NK-92 (cell line): ENCODE measurements around the gene LRRC4B.
"Not testable (repeated sequence)": the region's sequence is repeated elsewhere in the genome, so short reads cannot be mapped to it uniquely, and the experiment has no call there.

Experiments
- DNase-seq: peaks from one replicate; lab custom pipeline; 2025; ENCODE audit not compliant: unreplicated experiment; lab: John Stamatoyannopoulos, UW

LRRC4B gene

DNA sequence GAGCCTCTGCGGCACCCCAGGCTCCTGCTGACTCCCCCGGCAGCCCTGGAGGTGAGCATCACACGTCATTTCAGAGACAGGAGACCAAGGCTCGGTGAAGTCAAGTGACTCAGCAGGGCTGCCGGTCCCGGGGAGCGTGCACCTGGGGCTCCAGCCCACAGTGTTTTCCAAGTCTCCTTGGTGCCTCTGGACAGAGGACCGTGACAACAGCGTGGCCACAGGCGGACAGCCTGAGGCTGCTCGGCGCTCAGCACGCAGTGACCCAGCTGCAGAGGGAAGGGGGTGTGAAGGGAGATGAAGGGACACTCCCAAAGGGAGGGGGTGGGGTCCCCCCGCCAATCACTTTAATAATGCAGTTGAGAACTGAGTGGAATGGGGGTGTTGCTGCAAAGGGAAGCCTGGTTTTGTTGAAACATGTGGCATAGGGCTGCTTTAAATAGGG, 37.0 kb downstream of the LRRC4B start:
- no peak for DNase-seq

DNA sequence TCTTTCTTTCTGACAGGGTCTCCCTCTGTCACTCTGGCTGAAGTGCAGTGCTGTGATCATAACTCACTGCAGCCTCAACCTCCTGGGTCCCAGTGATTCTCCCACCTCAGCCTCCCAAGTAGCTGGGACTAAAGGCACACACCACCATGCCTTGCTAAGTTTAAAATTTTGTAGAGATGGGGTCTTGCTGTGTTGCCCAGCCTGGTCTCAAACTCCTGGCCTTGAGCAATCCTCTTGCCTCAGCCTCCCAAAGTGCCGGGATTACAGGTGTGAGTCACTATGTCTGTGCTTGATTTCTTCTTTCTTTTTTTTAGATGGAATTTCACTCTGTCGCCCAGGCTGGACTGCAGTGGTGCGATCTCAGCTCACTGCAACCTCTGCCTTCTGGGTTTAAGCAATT, 40.2 kb downstream of the LRRC4B start:
- DNase-seq = not testable (repeated sequence)

DNA sequence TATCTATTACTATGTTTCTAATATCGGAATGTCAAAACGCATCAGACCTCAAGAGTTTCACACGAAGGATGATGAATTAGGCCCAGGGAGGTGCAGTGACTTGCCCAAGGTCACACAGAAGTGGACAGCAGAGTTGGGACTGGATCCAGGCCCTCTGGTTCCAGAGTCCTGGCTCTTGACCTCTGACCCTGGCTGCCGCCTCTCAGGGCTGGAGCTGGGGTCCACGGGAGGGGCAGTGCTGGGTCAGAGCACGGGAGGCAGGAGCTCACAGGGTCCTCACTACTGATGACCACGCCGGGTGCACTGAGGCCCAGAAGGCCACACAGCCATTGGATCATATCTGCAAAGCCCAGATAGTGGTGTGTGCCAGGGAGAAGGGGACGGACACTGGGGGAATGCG, 45.4 kb downstream of the LRRC4B start:
- DNase-seq = no peak

DNA sequence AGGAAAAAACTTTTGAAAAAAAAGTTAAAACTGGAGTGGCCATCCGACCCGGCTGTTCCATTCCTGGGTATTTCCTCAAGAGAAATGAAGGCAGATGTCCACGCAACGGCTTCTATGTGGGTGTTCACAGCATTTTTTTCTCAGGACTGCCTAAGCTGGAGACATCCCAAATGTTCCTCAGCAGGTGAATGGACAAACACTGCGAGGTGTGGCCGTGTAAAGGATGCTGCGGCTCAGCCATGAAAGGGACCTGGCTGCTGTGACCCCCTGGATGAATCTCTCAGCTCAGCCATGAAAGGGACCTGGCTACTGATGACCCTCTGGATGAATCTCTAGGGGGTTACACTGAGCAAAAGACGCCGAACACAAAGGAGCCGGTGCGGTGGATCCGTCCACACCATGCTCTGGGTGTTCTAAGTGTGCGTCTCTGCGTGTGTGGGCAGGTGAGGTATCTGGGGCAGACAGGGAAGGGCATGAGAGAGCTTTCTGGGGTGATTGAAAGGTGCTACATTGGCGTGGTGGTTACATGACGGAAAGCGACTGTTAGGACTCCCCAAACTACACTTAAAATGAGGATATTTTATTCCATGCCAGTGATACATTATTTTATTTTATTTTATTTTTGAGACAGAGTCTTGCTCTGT, 47.3 kb downstream of the LRRC4B start:
- DNase-seq = no peak

DNA sequence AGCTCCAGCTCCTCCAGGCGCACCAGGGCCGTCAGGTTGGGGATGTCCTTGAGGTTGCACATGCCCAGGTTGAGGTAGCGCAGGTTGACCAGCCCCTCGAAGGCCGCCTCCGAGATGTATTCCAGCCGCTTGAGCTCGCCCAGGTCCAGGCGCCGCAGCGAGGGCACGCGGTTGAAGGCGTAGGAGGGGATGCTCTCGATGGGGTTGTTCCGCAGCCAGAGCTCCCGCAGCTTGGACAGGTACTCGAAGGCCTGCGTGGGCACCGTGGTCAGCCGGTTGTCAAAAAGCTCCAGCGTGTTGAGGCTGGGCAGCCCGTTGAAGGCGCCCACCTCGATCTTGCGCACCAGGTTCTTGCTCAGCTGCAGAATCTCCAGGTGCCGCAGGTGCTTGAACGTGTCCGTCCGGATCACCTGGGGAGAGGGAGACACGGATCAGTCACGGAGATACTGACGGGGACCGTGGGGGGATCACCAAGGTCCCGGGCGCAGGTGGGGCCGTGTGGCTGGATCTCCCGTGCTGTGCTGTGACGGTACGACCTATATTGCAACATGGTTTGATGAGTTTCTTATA, 49.1 kb downstream of the LRRC4B start:
- no peak for DNase-seq

DNA sequence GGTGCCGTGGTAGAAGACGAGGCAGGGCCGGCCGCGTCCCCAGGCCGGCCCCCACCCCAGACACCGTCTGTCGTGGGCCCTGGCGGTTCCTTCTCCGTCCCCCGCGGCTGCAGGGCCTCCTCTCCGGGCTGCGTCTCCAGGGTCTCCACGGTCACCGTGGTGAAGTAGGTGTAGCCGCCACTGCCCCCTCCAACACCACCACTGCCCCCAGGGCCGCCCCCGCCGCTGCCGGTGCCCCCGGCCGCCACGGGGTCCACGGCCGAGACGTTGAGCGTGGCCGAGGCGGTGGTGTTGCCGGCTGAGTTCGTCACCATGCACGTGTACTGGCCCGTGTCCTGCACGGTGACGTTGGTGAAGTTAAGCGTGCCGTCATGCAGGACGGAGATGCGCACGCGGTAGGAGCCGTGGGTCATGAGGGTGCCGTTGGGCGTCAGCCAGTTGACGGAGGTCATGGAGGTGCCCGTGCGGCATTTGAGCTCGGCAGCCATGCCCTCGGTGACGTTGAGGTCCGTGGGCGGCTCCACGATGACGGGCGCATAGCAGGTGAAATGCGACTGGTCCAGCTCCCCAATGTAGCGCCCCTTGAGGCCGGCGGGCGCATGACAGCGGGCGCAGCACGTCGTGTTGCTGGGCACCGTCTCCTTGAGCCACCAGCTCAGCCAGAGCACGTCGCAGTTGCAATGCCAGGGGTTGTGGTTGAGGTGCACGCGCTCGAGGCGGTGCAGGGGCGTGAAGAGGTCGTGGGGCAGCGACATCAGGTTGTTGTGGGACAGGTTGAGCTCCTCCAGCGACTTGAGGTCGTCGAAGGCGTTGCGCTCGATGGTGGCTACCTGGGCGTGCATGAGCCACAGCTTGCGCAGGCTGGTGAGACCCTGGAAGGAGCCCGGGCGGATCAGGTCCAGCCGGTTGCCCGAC, 49.9 kb downstream of the LRRC4B start:
- no peak for DNase-seq

DNA sequence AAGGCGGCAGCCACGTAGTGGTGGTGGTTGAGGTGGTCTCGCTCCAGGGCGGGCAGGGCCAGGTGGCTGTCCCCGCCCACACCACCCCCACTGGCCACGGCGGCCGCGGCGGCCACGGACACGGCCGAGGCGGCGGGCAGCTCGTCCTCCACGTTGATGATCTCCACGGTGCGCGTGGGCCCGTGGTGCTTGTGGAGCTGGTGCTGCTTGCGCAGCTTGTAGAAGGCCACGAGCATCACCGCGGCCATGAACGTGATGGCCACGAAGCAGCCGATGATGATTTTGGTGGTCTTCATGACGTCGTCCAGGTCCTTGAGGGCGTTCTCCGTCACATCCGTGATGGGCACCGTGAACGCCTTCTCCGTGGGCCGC, 50.5 kb downstream of the LRRC4B start:
- no peak for DNase-seq

DNA sequence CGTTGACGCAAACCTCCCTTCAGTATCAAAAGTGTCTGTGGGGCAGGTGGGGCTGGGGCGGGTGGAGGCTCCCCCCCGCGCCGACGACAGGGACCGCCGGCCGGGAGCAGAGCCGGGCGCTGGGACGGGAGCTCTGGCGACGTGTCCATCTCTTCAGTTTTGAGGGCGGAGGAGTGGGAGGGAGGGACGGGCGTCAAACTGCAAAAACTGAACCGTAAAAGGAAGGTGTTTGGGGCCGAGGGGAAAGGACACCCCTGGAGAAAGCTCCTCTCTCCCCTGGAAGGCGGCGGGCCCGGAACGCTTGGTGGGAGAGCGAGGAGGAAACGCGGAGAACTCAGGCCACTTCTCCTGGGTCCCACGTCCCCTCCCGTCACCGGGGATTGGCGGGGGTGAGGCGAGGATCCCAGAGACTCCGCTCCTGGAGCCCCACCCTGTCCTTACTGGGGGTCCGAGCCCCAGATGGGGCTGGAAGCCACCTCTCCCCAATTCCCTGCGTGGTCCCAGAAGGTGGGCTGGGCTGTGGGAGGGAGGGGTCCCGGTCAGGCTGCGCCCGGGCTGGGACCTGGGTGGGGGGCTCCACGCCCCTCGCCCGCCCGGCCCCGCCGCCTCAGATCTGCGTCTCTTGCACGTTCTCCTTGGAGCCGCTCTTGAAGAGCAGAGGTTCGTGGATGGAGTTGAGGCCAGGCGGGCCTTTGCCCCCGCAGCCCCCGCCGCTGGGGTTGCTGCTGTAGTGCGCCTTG, 51.1 kb downstream of the LRRC4B start:
- DNase-seq = no peak

DNA sequence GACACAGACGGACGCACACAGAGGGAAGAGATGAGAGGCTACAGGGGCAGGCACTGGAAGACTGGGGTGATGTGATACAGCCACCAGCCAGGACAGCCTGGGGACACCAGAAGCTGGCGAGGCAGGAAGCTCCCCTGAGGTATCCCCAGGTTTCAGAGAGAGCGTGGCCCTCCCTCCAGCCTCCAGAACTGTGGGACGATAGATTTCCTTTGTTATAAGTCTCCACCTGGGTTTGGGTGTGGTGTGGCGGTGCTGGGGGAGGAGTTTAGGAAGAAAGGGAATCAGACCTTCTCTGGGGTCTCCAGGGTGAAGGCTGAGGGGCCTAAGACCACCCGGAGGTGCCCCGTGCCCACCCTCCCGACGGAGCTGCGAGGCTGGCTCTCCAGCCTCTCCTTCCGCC, 51.8 kb downstream of the LRRC4B start:
- DNase-seq = no peak

DNA sequence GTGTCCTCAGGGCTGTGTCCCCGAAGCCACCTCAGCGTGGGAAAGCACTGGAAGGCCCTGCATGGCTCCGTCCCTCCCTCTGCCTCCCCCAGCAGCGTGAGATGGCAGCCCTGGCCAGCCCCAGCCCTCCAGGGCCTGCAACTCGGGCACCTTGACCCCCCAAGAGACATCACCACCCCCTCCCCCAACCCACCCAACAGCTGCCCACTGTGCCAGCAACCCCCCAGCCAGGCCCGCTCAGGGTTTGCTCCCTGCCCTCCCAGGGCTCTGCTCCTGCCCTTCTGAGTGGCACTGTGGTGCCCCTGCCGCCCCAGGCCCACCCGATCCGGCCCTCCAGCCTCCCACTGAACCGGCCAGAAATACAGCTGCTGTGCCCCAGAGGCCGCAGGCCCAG, 53.1 kb downstream of the LRRC4B start:
- no peak for DNase-seq

DNA sequence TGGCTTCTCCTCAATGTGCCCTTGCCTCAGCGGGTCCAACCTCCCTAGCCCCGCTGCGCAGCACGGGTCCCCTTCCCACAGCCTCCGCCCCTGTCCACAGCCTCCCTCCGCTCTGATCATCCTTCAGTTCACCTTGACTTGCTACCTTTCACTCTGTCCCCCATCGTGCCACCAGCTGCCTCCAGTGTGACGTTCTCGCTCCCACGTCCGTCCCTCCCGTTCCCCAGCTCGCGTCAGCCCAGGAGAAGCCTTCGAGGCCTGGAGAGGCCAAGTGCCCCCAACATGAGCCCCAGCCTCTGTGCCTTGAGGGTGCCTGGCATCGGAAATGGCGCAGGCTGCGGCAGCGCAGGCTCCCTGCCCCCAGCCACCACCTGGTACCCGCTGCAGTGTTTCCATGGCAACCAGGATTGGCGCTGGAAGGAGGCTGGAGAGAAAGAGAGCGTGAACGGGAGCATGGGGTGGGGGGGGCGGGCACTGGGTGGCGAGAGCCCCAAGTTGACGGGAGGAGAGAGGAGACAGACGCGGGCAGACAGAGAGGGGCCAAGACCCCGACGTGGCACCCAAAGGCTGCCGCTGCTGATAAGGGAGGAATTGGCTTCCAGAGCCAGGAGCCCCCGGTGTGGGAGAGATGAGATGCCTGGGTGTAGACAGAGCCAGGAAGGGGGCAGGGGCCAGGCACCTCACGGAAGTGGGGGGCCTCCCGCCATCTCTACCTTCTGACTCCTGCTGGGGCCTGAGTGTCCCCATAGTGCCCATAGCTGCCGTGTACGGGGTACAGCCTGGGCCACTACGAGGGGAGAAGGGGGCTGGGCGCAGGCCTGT, 53.7 kb downstream of the LRRC4B start:
- no peak for DNase-seq

DNA sequence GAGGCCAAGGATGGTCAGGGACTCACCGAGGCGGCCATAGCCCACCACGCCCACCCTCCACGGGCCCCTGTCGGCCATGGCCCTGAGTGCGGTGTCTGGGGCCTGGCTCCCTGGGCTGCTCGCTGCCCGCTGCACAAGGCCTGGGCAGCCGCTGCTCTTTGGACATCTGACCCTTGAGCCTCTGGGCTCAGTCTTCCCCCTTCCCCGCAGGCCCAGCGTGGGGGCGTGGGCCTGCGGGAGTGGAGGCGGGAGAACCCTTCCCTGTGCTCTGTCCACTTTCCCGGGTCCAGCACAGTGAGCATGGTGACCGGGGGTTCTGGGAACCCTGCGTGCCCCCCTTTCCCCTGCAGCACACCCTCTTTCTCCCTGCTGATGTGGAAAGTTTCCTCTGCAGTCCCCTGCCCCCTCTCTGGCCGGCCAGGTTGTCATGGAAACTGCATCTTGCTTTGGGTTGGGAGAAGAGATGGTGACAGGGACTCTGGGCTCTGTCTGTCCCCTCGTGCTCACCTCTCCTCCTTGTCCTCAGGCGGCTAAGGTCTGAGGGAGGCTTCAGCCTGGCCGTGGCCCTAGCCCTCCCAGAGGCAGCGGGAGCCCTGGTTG, 54.4 kb downstream of the LRRC4B start, which contains the start of gene ASPDH:
TSS of gene ASPDH (minus strand) at position 168 of the 600 bp plus-strand sequence. CDS start at position 78, 90 bp downstream.
- DNase-seq = no peak

DNA sequence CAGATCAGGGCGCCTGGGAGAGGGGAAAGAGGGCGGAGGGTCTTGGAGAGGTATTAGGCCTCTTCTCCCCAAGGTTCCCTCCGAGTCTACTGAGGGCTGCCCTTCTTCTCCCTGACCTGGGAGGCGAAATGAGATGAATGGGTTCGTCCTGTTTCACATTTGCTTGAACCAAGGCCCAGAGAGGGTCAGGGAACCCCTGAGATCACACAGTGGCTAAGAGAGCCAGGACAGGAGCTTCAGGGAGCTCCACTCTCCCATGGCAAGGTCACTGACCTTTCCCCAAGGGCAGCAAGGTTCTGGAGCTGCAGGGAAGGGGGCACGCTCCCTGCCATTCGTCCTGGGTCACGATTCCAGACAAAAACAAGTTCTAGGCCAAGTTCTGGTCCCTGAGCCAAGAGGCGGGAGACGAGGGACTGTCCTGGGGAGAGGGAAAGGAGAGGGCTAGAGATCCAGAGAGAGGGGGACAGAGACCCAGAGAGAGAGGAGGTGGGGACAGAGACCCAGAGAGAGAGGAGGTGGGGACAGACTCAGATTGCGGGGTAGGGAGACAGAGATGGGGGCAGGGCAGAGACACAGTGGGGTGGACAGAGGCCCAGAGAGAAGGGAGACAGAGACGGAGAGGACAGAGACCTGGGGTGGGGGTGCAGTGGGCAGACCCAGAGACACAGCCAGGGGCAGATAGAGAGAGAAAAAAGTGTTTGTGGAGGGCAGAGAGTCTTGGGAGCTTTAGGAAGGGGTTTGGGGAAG, 55.1 kb downstream of the LRRC4B start:
- DNase-seq = no peak

DNA sequence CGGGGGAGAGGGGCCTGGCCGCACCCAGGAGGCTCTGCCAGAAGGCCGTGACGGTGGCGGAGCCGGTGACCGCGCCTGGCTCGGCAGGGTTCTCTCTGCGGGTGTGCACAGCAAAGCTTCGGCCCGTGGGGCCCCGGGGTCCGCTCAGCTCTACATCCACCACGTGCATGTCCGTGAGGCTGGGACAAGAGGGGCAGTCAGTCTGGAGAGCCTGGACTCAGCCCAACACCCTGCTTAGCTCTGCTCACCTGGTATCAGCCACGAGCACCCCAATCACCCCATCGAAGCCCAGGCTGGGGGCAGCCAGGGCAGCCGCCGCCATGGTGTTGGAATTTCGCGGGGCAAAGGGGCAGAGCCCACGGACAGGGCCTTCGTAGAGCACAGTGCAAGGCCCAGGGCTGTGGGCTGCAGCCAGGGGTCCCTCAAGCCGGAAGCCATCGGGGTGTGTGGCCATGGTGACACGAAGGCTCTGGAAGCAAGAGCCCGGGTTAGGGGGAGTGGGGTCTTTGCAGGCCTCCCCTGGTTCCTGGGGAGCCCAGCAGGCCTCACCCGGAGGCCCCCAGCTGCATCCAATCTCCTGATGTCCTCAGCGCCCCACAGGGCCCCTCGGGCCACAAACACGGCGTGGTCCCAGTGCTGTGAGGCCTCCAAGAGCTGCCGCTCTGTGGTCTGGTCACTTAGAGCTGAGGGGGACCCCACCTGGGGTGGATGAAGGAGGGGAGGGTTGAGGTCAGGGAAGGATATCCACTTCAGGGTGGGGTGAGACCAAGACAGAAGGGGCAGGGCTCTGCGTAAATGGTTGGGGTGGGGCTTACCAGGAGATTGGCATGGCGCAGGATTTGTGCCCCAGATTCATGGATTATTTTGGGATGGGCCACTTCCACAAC, 55.9 kb downstream of the LRRC4B start:
- DNase-seq = no peak

DNA sequence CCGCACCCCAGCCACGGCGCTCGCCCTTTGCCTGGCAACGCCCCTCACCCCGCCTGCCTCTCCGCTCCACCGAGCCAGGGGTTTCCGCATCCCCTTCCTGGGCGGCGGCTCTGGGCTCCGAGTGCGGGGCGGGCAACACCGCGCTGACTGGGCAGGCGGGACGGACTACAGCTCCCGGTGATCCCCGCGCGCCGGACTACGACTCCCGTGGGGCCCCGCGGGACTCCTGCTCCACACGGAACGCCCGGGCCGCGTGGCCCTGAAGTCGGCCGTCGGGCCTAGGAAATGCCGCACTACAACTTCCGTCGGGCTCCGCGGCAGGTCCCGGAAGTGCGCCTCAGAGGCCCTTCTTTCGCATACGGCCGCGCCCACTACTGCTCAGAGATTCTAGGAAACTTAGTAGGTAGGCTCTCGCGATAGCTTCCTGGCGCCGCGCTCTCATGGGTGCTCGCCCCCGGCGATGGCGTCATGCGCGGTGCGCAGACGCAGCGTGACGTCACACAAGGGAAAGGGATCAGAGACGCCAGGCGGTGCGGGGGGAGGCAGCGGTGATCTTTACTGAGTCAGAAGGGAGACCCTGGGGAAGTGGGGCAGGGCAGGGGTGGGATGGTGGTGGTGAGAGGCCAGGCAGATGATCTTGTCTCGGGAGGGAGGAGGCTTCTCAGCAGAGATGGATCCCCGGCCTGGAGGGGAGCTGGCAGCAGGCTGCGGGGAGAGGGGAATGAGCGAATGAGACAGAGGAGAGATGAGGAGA, 57.0 kb downstream of the LRRC4B start, which contains the start of gene JOSD2:
TSS of gene JOSD2 (minus strand) at position 123 of the 754 bp plus-strand sequence. CDS start 760 bp downstream, outside the sequence.
- DNase-seq = peak; percentile 84

DNA sequence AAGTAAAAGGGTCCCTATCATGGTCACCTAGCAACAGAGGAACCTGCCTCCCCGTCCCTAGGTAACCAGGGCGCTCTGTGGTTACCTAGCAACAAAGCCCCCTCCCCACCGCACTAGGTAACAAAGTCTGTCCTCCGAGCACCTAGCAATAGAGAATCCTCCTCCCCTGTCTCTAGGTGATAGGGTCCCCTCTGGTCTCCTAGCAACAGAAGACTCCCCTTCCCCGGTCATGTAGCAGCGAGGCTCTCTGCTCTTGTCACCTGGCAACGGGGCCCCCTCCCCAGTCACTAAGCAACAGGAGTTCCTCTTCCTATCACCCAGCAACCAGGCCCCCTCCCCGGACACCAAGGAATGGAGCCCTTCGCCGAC, 57.6 kb downstream of the LRRC4B start:
- DNase-seq = no peak

DNA sequence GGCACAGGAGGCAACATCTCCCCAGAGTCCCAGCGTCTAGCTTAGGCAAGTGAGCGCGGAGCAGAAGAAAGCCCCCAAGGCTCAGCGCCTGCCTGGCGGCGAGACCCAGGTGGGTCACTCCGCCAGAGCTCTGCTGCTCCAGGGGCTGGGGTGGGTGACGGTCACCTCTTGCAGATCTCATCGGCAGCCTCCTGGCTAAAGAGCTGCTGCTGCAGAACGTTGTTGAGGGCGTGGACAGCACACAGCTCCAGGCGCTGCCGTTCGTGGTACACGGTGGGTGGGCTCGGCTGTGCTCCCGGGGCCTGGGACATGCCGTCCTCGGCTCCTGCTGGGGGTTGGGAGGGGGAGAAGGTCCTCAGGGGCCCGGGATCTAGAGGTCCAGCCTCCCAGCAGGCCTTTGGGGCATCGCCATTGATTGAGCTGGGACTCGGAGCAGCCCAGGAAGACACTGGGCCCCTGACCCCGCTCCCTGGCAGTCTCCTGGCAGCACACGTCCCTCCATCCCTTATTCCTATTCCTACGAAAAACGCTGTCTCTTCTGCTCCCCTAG, 58.0 kb downstream of the LRRC4B start:
- no peak for DNase-seq
